Fibroblast of gingiva (primary cell): ENCODE data around the gene KLK1.
"Not testable (repeated sequence)": the region's sequence is repeated elsewhere in the genome, so short reads cannot be mapped to it uniquely, and the experiment has no call there.

Source experiments
- DNase-seq: peaks from one replicate; pipeline ENCODE4 v3.0.0-alpha.2; 2011; ENCODE audit warnings: low read depth

The KLK1 gene

GRCh38 chr19:50792272-50793250, 31.0 kb downstream of the KLK1 start:
- no peak for DNase-seq

GRCh38 chr19:50791594-50792271, 31.9 kb downstream of the KLK1 start:
- DNase-seq, result no peak

- no peak for DNase-seq
Measured at GRCh38 chr19:50790922-50791467, 32.6 kb downstream of the KLK1 start.

- no peak for DNase-seq
Measured at GRCh38 chr19:50790396-50790795, 33.2 kb downstream of the KLK1 start, which contains the start of gene ACP4. Gene ACP4, plus strand, starts transcription at chr19:50790415. Its CDS starts 0 bp downstream, at chr19:50790415.

- no peak for DNase-seq
Measured at GRCh38 chr19:50785329-50785728, 38.3 kb downstream of the KLK1 start.

- no peak for DNase-seq
Measured at GRCh38 chr19:50784710-50785109, 38.9 kb downstream of the KLK1 start.

- not testable (repeated sequence) for DNase-seq
Measured at GRCh38 chr19:50783848-50784152, 39.8 kb downstream of the KLK1 start.

- DNase-seq, result no peak
Measured at GRCh38 chr19:50780753-50781435, 42.7 kb downstream of the KLK1 start.

GRCh38 chr19:50779504-50780457, 43.8 kb downstream of the KLK1 start:
- DNase-seq, result no peak

- no peak for DNase-seq
Measured at GRCh38 chr19:50778906-50779430, 44.6 kb downstream of the KLK1 start.

GRCh38 chr19:50777830-50778303, 45.7 kb downstream of the KLK1 start:
- no peak for DNase-seq

- DNase-seq, result no peak
Measured at GRCh38 chr19:50777261-50777660, 46.3 kb downstream of the KLK1 start.

GRCh38 chr19:50776131-50776530, 47.5 kb downstream of the KLK1 start:
- no peak for DNase-seq

GRCh38 chr19:50773454-50773853, 50.1 kb downstream of the KLK1 start:
- not testable (repeated sequence) for DNase-seq

GRCh38 chr19:50772912-50773311, 50.7 kb downstream of the KLK1 start:
- not testable (repeated sequence) for DNase-seq

GRCh38 chr19:50772476-50772875, 51.1 kb downstream of the KLK1 start:
- no peak for DNase-seq

GRCh38 chr19:50770888-50771287, 52.7 kb downstream of the KLK1 start:
- no peak for DNase-seq

GRCh38 chr19:50770164-50770563, 53.4 kb downstream of the KLK1 start, which contains the start of gene GPR32:
Gene GPR32, plus strand, starts transcription at chr19:50770464. Its CDS starts 137 bp downstream, at chr19:50770601.
- DNase-seq, result not testable (repeated sequence)
